DOHH2 (cell line): ENCODE measurements around the gene HLF.

Source experiments
- H3F3A ChIP-seq: fragments of 200-600 bp; sonication (generic), shearing (Covaris generic); 2 replicates; pipeline ENCODE4 v1.6.0; 2016; ENCODE audit warnings: antibody characterized with exemption, mild to moderate bottlenecking; ENCODE audit not compliant: control insufficient read depth, insufficient read depth
- H3K27ac ChIP-seq: fragments of 200-600 bp; sonication (generic); 2 replicates; pipeline ENCODE4 v1.5.1; 2014; ENCODE audit warnings: low read depth, mild to moderate bottlenecking, low read length, moderate library complexity
- H3K27me3 ChIP-seq: fragments of 200-600 bp; sonication (generic); 2 replicates; pipeline ENCODE4 v1.6.1; 2014; ENCODE audit warnings: mild to moderate bottlenecking, low read length, mixed read lengths; ENCODE audit not compliant: control insufficient read depth
- H3K36me3 ChIP-seq: fragments of 200-600 bp; sonication (generic); 2 replicates; pipeline ENCODE4 v1.6.1; 2014; ENCODE audit warnings: mild to moderate bottlenecking, low read length, moderate library complexity, mixed read lengths; ENCODE audit not compliant: control insufficient read depth
- H3K4me1 ChIP-seq: fragments of 200-600 bp; sonication (generic); 2 replicates; pipeline ENCODE4 v1.6.1; 2014; ENCODE audit warnings: mild to moderate bottlenecking, low read length, mixed read lengths; ENCODE audit not compliant: control insufficient read depth
- H3K4me2 ChIP-seq: fragments of 200-600 bp; sonication (generic); 2 replicates; pipeline ENCODE4 v1.6.0; 2014; ENCODE audit warnings: mild to moderate bottlenecking, low read length, moderate library complexity
- H3K4me3 ChIP-seq: fragments of 200-600 bp; sonication (generic); 2 replicates; pipeline ENCODE4 v1.5.1; 2014; ENCODE audit warnings: mild to moderate bottlenecking, low read length, mixed read lengths
- H3K79me2 ChIP-seq: fragments of 200-600 bp; sonication (generic); 2 replicates; pipeline ENCODE4 v1.6.1; 2014; ENCODE audit warnings: mild to moderate bottlenecking, low read length, mixed read lengths; ENCODE audit not compliant: control insufficient read depth
- H3K9me2 ChIP-seq: fragments of 200-600 bp; sonication (generic); replicated peaks from 2 replicates; pipeline ENCODE4 v1.6.1; 2014; ENCODE audit warnings: mild to moderate bottlenecking, low read length, mixed read lengths; ENCODE audit not compliant: control insufficient read depth
- H3K9me3 ChIP-seq: fragments of 200-600 bp; sonication (generic); 2 replicates; pipeline ENCODE4 v1.6.1; 2014; ENCODE audit warnings: antibody characterized with exemption, low read length, mixed read lengths; ENCODE audit not compliant: control insufficient read depth, insufficient read depth
- H4K20me1 ChIP-seq: fragments of 200-600 bp; sonication (generic); 2 replicates; pipeline ENCODE4 v1.6.0; 2014; ENCODE audit warnings: low read depth, mild to moderate bottlenecking, antibody characterized with exemption, low read length, moderate library complexity; ENCODE audit not compliant: control insufficient read depth, insufficient read depth
- EZH2phosphoT487 ChIP-seq: fragments of 200-600 bp; sonication (generic); IDR thresholded peaks from 2 replicates; pipeline ENCODE4 v1.6.1; 2017; ENCODE audit warnings: borderline replicate concordance, mild to moderate bottlenecking, antibody characterized with exemption, low read length, moderate library complexity, mixed read lengths
- TF ChIP-seq, protein P1 (sequence below): fragments of 200-600 bp; sonication (generic); IDR thresholded peaks from one replicate; pipeline ENCODE4 v1.5.1; 2014; ENCODE audit warnings: antibody characterized with exemption, mild to moderate bottlenecking, low read depth, low read length; ENCODE audit not compliant: poor library complexity, severe bottlenecking

Gene HLF

DNA sequence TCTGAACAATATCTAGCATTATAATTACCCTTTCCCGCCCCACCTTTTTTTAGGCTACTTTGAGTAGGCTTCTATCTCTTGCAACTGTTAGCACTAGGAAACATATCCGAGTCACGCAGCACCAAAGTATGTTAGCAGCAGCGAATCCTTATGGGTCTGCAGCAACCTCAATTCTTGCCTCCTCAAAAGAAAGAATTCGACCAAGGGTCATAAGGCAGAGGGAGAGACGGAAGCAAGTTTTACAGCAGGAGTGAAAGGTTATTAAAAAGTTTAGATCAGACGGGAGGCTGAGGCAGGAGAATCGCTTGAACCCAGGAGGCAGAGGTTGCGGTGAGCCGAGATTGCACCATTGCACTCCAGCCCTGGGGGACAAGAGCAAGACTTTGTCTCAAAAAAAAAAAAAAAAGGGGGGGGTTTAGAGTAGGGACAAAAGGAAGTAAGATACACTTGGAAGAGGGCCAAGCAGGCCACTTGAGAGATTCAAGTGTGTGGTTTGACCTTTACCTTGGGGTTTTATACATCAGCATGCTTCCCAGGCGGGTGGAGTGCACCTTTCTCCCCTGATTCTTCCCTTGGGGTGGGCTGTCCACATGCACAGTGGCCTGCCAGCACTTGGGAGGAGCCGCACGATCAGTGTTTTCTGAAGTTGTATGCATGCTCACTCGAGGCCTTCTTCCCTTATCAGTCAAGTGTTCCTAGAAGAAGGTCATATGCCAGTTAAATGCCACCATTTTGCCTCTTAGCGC is 67.7 kb downstream of the HLF start:
- H3K4me1 ChIP-seq, result no peaks in the 10 kb centered on the region
- no peaks in the 10 kb centered on the region for H3K27me3 ChIP-seq
- no peaks in the 10 kb centered on the region for H4K20me1 ChIP-seq
- no peaks in the 10 kb centered on the region for H3K36me3 ChIP-seq
- no peaks in the 10 kb centered on the region for H3F3A ChIP-seq
- no peak overlapping the region for H3K27ac ChIP-seq
- no peaks in the 10 kb centered on the region for H3K9me2 ChIP-seq
- H3K4me3 ChIP-seq, result no peak overlapping the region
- no peaks in the 10 kb centered on the region for H3K9me3 ChIP-seq
- no peak overlapping the region for H3K4me2 ChIP-seq
- H3K79me2 ChIP-seq, result no peaks in the 10 kb centered on the region
- TF ChIP-seq EZH2phosphoT487, result no peak
- TF ChIP-seq, protein P1, sequence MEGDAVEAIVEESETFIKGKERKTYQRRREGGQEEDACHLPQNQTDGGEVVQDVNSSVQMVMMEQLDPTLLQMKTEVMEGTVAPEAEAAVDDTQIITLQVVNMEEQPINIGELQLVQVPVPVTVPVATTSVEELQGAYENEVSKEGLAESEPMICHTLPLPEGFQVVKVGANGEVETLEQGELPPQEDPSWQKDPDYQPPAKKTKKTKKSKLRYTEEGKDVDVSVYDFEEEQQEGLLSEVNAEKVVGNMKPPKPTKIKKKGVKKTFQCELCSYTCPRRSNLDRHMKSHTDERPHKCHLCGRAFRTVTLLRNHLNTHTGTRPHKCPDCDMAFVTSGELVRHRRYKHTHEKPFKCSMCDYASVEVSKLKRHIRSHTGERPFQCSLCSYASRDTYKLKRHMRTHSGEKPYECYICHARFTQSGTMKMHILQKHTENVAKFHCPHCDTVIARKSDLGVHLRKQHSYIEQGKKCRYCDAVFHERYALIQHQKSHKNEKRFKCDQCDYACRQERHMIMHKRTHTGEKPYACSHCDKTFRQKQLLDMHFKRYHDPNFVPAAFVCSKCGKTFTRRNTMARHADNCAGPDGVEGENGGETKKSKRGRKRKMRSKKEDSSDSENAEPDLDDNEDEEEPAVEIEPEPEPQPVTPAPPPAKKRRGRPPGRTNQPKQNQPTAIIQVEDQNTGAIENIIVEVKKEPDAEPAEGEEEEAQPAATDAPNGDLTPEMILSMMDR, result no peak

DNA sequence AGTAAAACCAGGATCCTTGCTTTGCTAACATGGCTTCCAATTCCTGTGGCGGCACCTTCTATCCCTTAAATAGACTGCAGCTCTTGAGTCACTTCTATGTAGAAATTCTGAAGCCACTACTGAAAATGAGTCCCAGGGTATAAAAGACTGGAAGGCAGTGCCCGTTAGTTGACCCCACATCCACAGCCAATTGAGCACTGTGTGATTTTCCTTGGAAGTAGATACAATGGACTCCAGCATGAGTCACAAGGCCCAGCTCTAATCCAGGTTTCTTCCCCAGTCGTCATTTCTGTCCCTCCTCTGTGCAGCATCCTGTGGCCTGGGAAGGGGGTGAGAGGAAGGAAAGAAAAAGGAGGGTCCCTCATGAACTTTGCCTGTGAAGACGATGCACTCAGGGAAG is 69.5 kb downstream of the HLF start:
- Histone ChIP-seq H3K79me2 (no peaks in the 10 kb centered on the region), H3K27me3 (no peaks in the 10 kb centered on the region; the same call in 1 of the 2 replicates), H3K9me2 (no peaks in the 10 kb centered on the region), H3K27ac (no peak overlapping the region), H3K9me3 (peaks cover 13% of the 10 kb centered on the region), H3F3A (no peaks in the 10 kb centered on the region), H4K20me1 (no peaks in the 10 kb centered on the region), H3K36me3 (no peaks in the 10 kb centered on the region), H3K4me3 (no peak overlapping the region), H3K4me2 (no peak overlapping the region), H3K4me1 (no peaks in the 10 kb centered on the region)
- TF ChIP-seq, protein P1, result no peak
- TF ChIP-seq EZH2phosphoT487, result no peak

DNA sequence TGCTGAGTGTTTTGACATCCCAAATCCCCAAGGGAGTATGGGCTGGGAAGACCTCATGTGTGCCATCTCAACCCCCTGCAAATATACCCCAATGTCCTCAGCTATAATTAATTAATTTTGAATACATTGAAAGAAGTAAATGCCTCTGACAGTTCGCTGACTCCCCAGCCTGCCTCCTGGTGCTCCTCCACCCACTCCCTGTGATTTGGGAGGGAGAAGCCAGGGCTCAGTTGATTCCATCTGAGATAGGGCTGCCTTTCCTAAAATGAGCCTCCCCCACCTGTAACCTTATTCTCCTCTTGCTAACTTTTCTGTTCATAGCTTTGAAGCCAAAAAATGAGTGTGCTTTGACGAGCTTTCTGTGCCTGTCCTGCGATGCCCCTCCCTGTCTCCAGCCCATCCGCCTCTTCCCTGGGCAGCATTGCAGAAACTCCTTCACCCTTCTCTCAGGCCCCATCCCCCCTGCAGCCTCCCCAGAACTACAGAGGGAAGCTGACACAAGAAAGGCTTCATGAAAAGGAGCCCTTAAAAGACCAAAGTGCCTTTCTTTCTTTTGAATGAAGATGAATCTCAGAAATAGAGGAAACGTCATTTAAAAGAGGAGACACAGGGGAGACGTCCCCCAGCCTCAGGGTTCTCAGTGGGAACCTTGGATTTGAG is 70.3 kb downstream of the HLF start:
- Histone ChIP-seq H3K27ac (no peak overlapping the region), H3K4me2 (no peak overlapping the region), H3K9me2 (no peaks in the 10 kb centered on the region), H4K20me1 (no peaks in the 10 kb centered on the region), H3F3A (no peaks in the 10 kb centered on the region), H3K4me3 (no peak overlapping the region), H3K9me3 (peaks cover 13% of the 10 kb centered on the region), H3K4me1 (no peaks in the 10 kb centered on the region), H3K36me3 (no peaks in the 10 kb centered on the region), H3K79me2 (no peaks in the 10 kb centered on the region), H3K27me3 (no peaks in the 10 kb centered on the region; the same call in 1 of the 2 replicates)
- no peak for TF ChIP-seq EZH2phosphoT487
- TF ChIP-seq, protein P1, result no peak
